WTC11 (cell line): ENCODE measurements around the gene DNM3.

Experiments
- CREB1 ChIP-seq: sonication (generic); formaldehyde crosslinking; IDR thresholded peaks from 2 replicates; pipeline ENCODE4 v1.8.0; 2023; ENCODE audit warnings: mild to moderate bottlenecking, missing genetic modification reagents
- ELF4 ChIP-seq: sonication (generic); formaldehyde crosslinking; IDR thresholded peaks from 2 replicates; pipeline ENCODE4 v1.8.1; 2022; ENCODE audit warnings: low read depth, mild to moderate bottlenecking, moderate library complexity, missing genetic modification reagents
- EMX1 ChIP-seq: fragments of 250-450 bp; sonication (Bioruptor Pico); IDR thresholded peaks from 2 replicates; pipeline ENCODE4 v1.8.0; 2021; ENCODE audit warnings: mild to moderate bottlenecking
- ESRRA ChIP-seq: sonication (generic); formaldehyde crosslinking; IDR thresholded peaks from 2 replicates; pipeline ENCODE4 v1.8.1; 2022; ENCODE audit warnings: mild to moderate bottlenecking, missing genetic modification reagents, borderline replicate concordance
- IRF2 ChIP-seq: sonication (generic); formaldehyde crosslinking; IDR thresholded peaks from 2 replicates; pipeline ENCODE4 v1.8.0; 2022; ENCODE audit warnings: low read depth, missing genetic modification reagents, borderline replicate concordance
- KAT7 ChIP-seq: sonication (generic); formaldehyde crosslinking; IDR thresholded peaks from 2 replicates; pipeline ENCODE4 v1.8.1; 2023; ENCODE audit warnings: missing genetic modification reagents, mild to moderate bottlenecking, borderline replicate concordance
- NR2C2 ChIP-seq: sonication (generic); formaldehyde crosslinking; IDR thresholded peaks from 2 replicates; pipeline ENCODE4 v1.8.0; 2022; ENCODE audit warnings: mild to moderate bottlenecking, missing genetic modification reagents
- RELA ChIP-seq: sonication (generic); formaldehyde crosslinking; IDR thresholded peaks from 2 replicates; pipeline ENCODE4 v1.8.1; 2022; ENCODE audit warnings: missing genetic modification reagents, mild to moderate bottlenecking, borderline replicate concordance
- ZNF219 ChIP-seq: sonication (generic); formaldehyde crosslinking; IDR thresholded peaks from 2 replicates; pipeline ENCODE4 v1.8.0; 2023; ENCODE audit warnings: missing genetic modification reagents, mild to moderate bottlenecking, borderline replicate concordance
- ZNF263 ChIP-seq: sonication (generic); formaldehyde crosslinking; IDR thresholded peaks from 2 replicates; pipeline ENCODE4 v1.8.1; 2022; ENCODE audit warnings: low read depth, mild to moderate bottlenecking, moderate library complexity, missing genetic modification reagents
- TF ChIP-seq, protein P1 (sequence below): fragments of 200-600 bp; IDR thresholded peaks from 2 replicates; pipeline ENCODE4 v1.8.0; 2022; ENCODE audit warnings: antibody characterized with exemption
- TF ChIP-seq, protein P2 (sequence below): sonication (generic); formaldehyde crosslinking; IDR thresholded peaks from 2 replicates; pipeline ENCODE4 v1.8.0; 2022; ENCODE audit warnings: mild to moderate bottlenecking, missing genetic modification reagents

DNA sequence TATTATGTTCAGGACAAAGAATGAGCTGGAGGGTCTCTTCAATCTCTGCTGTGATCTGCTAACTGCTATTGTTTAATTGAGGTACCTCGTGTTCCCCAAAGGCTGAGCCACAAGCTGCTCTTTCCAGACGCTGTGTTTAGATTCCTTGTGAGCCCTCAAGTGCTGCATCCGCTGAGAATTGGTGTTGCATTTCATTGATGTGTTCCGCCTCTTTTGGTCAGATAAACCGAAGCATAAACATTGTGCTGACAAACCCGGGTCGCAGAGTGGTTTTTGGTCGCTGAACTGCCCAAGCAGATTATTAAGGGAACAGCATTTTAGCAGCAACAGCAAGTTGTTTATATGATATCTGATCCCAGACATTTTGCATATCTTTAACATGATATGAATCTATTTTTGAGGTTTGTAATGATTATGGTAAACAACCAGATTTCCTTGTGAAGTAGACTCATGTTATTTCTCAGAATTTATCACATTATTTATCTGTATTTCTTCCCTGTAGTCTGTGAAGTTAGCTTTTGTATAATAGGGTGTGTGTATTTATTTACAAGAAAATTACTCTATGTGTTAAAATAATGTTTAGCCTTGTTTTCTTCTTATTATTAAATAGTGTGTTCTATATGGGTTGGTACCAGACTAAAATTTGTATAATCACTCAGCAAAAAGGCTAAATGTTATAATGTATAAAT is 362.0 kb downstream of the DNM3 start:
- TF ChIP-seq, protein P1, sequence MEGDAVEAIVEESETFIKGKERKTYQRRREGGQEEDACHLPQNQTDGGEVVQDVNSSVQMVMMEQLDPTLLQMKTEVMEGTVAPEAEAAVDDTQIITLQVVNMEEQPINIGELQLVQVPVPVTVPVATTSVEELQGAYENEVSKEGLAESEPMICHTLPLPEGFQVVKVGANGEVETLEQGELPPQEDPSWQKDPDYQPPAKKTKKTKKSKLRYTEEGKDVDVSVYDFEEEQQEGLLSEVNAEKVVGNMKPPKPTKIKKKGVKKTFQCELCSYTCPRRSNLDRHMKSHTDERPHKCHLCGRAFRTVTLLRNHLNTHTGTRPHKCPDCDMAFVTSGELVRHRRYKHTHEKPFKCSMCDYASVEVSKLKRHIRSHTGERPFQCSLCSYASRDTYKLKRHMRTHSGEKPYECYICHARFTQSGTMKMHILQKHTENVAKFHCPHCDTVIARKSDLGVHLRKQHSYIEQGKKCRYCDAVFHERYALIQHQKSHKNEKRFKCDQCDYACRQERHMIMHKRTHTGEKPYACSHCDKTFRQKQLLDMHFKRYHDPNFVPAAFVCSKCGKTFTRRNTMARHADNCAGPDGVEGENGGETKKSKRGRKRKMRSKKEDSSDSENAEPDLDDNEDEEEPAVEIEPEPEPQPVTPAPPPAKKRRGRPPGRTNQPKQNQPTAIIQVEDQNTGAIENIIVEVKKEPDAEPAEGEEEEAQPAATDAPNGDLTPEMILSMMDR = no peak
- TF ChIP-seq RELA (CRISPR knock-in tag) (no peak), ZNF219 (CRISPR knock-in tag) (no peak), IRF2 (no peak), ELF4 (no peak), ESRRA (no peak), KAT7 (CRISPR knock-in tag) (no peak), ZNF263 (CRISPR knock-in tag) (no peak), CREB1 (CRISPR knock-in tag) (no peak), NR2C2 (CRISPR knock-in tag) (no peak), EMX1 (CRISPR knock-in tag) (no peak)
- TF ChIP-seq, protein P2, sequence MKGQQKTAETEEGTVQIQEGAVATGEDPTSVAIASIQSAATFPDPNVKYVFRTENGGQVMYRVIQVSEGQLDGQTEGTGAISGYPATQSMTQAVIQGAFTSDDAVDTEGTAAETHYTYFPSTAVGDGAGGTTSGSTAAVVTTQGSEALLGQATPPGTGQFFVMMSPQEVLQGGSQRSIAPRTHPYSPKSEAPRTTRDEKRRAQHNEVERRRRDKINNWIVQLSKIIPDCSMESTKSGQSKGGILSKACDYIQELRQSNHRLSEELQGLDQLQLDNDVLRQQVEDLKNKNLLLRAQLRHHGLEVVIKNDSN = no peak
